Right lobe of liver (tissue), 6 donors: Measurements from ENCODE around the gene SUSD1. TPM values are rescaled to one million over a fixed set of nuclear protein-coding genes. Genes with fewer than 3 reads are reported as not detected.

Experiments used
- ATAC-seq, 4 donors: fragments of 200-7000 bp; cut with Tn5 transposase; one replicate each; pipeline ENCODE4 v1.9.1; 2020; ENCODE audit warnings: mild to moderate bottlenecking in 4 of 4, moderate library complexity in 4 of 4
- DNase-seq, 3 donors: peaks; one replicate each; pipeline ENCODE4 v3.0.0-alpha.2; 2020
- H3K27ac ChIP-seq, 3 donors: fragments of 200-600 bp; one replicate each; pipeline ENCODE4 v1.8.0; 2022
- H3K27me3 ChIP-seq, 2 donors: fragments of 200-600 bp; one replicate each; pipeline ENCODE4 v1.8.0; 2022
- H3K36me3 ChIP-seq, 4 donors: fragments of 200-600 bp; sonication (generic) in 1 of 4; one replicate each; pipeline versions ENCODE4 v1.5.1 to v1.8.0; 2017 to 2022; ENCODE audit warnings: control low read depth in 1 of 4
- H3K4me1 ChIP-seq, 4 donors: fragments of 200-600 bp; sonication (generic) in 1 of 4; one replicate each; pipeline versions ENCODE4 v1.5.1 to v1.8.0; 2017 to 2022; ENCODE audit warnings: control low read depth in 1 of 4
- H3K4me3 ChIP-seq, 3 donors: fragments of 200-600 bp; one replicate each; pipeline ENCODE4 v1.8.0; 2022
- H3K9me3 ChIP-seq, 4 donors: fragments of 200-600 bp; sonication (generic) in 1 of 4; one replicate each; pipeline versions ENCODE4 v1.5.1 to v1.8.0; 2017 to 2022; ENCODE audit warnings: control low read depth in 1 of 4
- CTCF ChIP-seq, 4 donors: fragments of 200-600 bp in 3 of 4; fragments of 450-650 bp in 1 of 4; IDR thresholded peaks; one replicate each; pipeline versions ENCODE4 v1.5.1 to v1.8.0; 2016 to 2022; ENCODE audit warnings: antibody characterized with exemption in 4 of 4, mild to moderate bottlenecking in 2 of 4
- POLR2A ChIP-seq: fragments of 450-650 bp; IDR thresholded peaks from one replicate; pipeline ENCODE4 v1.6.1; 2017; ENCODE audit warnings: antibody characterized with exemption, mild to moderate bottlenecking
- WGBS: methylation state at CpG from one replicate; pipeline ENCODE4 v1.1.6; 2018; ENCODE audit warnings: low coverage, low lambda C conversion rate; ENCODE audit not compliant: insufficient coverage; ENCODE audit errors: missing lambda C conversion rate; 5-methylcytosine and 5-hydroxymethylcytosine counted together
- intact Hi-C, 2 donors: fragments of 100-400 bp; cut with DNase I; formaldehyde crosslinking; loops; one replicate each; pipeline versions ENCODE4 v1.11.2 to v1.14.1; 2022
- total RNA-seq, 6 experiments: library from RNA; depleted of rRNA in 2 of 6; stranded (reverse); fragments of >200 nt in 2 of 6; fragmentation: NEBNext Ultra II Directional in 3 of 6; extraction: Animal tissue kit (Norgen Biotek cat#: 25700) in 3 of 6; gene quantifications; one replicate each; pipeline versions ENCODE4 v1.1.0 to v1.2.4, GENCODE V29; 2016 to 2023
- donor health status: DM: no; HTN: yes; CAD: no.
- donor health status: DM: no; HTN: no; CAD: no.
- donor health status: DM: no; HTN: no; CAD: no.
- donor health status: DM: no; HTN: yes; CAD: no.
- donor health status: DM: no; HTN: yes; CAD: no.

The SUSD1 gene
- total RNA-seq, 6 experiments from 2014 or later, result 2.7 to 7.2 (median 3.9) TPM

GRCh38 chr9:112091810-112092209, 83.3 kb downstream of the SUSD1 start:
- no peaks in the 10 kb centered on the region for H3K36me3 ChIP-seq
- WGBS, result 20% methylated on average over 1 of the region's 1 CpG
- H3K27ac ChIP-seq, result no peak overlapping the region
- H3K27me3 ChIP-seq, result no peaks in the 10 kb centered on the region
- peak in 1 of 3 donors; percentile 65 for DNase-seq
- ATAC-seq, result peak; percentile 68 to 95 (median 89)
- intact Hi-C loops, result no loop called here
- TF ChIP-seq CTCF (IDR thresholded peaks at IDR 0.05) (peak in 3 of 4 donors; percentile 10 to 36 (median 29)), POLR2A (no peak)
- no peaks in the 10 kb centered on the region for H3K9me3 ChIP-seq
- no peak overlapping the region for H3K4me3 ChIP-seq
- H3K4me1 ChIP-seq, result no peaks in the 10 kb centered on the region

- no peaks in the 10 kb centered on the region for H3K9me3 ChIP-seq
- ATAC-seq (no peak), DNase-seq (no peak)
- H3K27me3 ChIP-seq, result no peaks in the 10 kb centered on the region
- H3K36me3 ChIP-seq, result no peaks in the 10 kb centered on the region
- intact Hi-C loops, result no loop called here
- H3K27ac ChIP-seq, result no peak overlapping the region
- H3K4me1 ChIP-seq, result no peaks in the 10 kb centered on the region
- TF ChIP-seq POLR2A (no peak), CTCF (IDR thresholded peaks at IDR 0.05) (no peak)
- no peak overlapping the region for H3K4me3 ChIP-seq
Measured at GRCh38 chr9:112087506-112087905, 87.6 kb downstream of the SUSD1 start.

- no peak overlapping the region for H3K4me3 ChIP-seq
- H3K36me3 ChIP-seq, result no peaks in the 10 kb centered on the region
- peak; percentile 32 to 74 (median 44) for ATAC-seq
- no peaks in the 10 kb centered on the region for H3K4me1 ChIP-seq
- intact Hi-C loops, result no loop called here
- no peaks in the 10 kb centered on the region for H3K9me3 ChIP-seq
- WGBS, result 41% methylated on average over 2 of the region's 2 CpGs
- no peaks in the 10 kb centered on the region for H3K27me3 ChIP-seq
- H3K27ac ChIP-seq, result no peak overlapping the region
- no peak for DNase-seq
- TF ChIP-seq POLR2A (no peak), CTCF (IDR thresholded peaks at IDR 0.05) (peak; percentile 43 to 59 (median 54))
Measured at GRCh38 chr9:112086627-112087026, 88.5 kb downstream of the SUSD1 start.

- intact Hi-C loops, result no loop called here
- no peaks in the 10 kb centered on the region for H3K36me3 ChIP-seq
- H3K4me1 ChIP-seq, result no peaks in the 10 kb centered on the region
- no peak for TF ChIP-seq CTCF (IDR thresholded peaks at IDR 0.05)
- no peak for TF ChIP-seq POLR2A
- H3K9me3 ChIP-seq, result no peaks in the 10 kb centered on the region
- WGBS, result 72% methylated on average over 2 of the region's 2 CpGs
- no peak overlapping the region for H3K27ac ChIP-seq
- ATAC-seq (no peak), DNase-seq (no peak)
- H3K27me3 ChIP-seq, result no peaks in the 10 kb centered on the region
- no peak overlapping the region for H3K4me3 ChIP-seq
Measured at GRCh38 chr9:112084907-112085306, 90.2 kb downstream of the SUSD1 start.

DNA sequence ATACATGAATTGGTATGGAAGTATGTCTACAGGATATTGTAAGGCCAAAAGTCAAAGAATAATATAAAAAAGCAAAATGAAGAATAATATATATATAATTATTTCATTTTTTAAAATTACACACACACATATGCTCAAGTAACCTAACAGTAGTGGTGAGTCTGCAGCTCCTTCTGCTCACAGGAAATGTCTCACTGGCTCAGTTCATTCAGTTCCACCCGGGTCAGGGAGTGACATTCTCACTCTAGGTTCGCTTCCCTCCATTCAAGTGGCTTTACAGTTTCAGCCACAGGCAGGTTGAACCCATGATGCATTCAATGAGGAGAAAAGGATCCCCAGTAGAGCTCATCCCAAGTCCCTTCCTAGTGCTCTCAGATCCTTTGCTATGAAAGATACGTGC, 90.8 kb downstream of the SUSD1 start:
- 58% methylated on average over 3 of the region's 3 CpGs for WGBS
- ATAC-seq (peak in 3 of 4 donors; percentile 25 to 45 (median 26)), DNase-seq (no peak)
- H3K9me3 ChIP-seq, result no peaks in the 10 kb centered on the region
- H3K27me3 ChIP-seq, result no peaks in the 10 kb centered on the region
- no peaks in the 10 kb centered on the region for H3K36me3 ChIP-seq
- H3K4me1 ChIP-seq, result no peaks in the 10 kb centered on the region
- no peak for TF ChIP-seq CTCF (IDR thresholded peaks at IDR 0.05)
- TF ChIP-seq POLR2A, result no peak
- intact Hi-C loops, result no loop called here
- no peak overlapping the region for H3K27ac ChIP-seq
- no peak overlapping the region for H3K4me3 ChIP-seq
